ENCODE results near the gene DPP10.

GRCh38 chr2:114929225-114929624, 486.8 kb downstream of the DPP10 start:
- TF ChIP-seq REST (IDR thresholded peaks at IDR 0.05; ENCODE audit: insufficient read depth in 1 of 2, low read depth in 2 of 2, low read length in 1 of 2) (no peak), SIN3A (IDR thresholded peaks at IDR 0.05; ENCODE audit: borderline replicate concordance, insufficient read depth, low read depth, low read length) (no peak)
